HepG2 (cell line): ENCODE results near the gene EIF5A2. TPM values are rescaled to one million over a fixed set of nuclear protein-coding genes. Genes with fewer than 3 reads are reported as not detected.

ENCODE experiments used
- ELF4 ChIP-seq: sonication (generic); formaldehyde crosslinking; IDR thresholded peaks from 2 replicates; pipeline ENCODE4 v1.5.0; 2020; ENCODE audit warnings: missing genetic modification reagents, mild to moderate bottlenecking, moderate library complexity, borderline replicate concordance
- HNRNPK ChIP-seq: fragments of 200-400 bp; formaldehyde crosslinking; IDR thresholded peaks from 2 replicates; pipeline ENCODE4 v1.6.1; 2018; ENCODE audit warnings: low read length, low read depth, moderate library complexity, mild to moderate bottlenecking; ENCODE audit not compliant: poor library complexity, severe bottlenecking
- HOXA5 ChIP-seq: sonication (generic); formaldehyde crosslinking; IDR thresholded peaks from 2 replicates; pipeline ENCODE4 v1.4.0; 2020; ENCODE audit warnings: missing genetic modification reagents
- MED13 ChIP-seq: sonication (generic); formaldehyde crosslinking; IDR thresholded peaks from 2 replicates; pipeline ENCODE4 v1.5.0; 2020; ENCODE audit warnings: missing genetic modification reagents
- MEIS2 ChIP-seq: sonication (generic); formaldehyde crosslinking; IDR thresholded peaks from 2 replicates; pipeline ENCODE4 v1.9.0; 2021; ENCODE audit warnings: mild to moderate bottlenecking, missing genetic modification reagents
- MIER3 ChIP-seq: IDR thresholded peaks from 2 replicates; pipeline ENCODE4 v1.6.1; 2016; ENCODE audit warnings: missing compliant biosample characterization, borderline replicate concordance
- MIXL1 ChIP-seq: IDR thresholded peaks from 2 replicates; pipeline ENCODE4 v1.6.1; 2016
- NFKB2 ChIP-seq: sonication (generic); formaldehyde crosslinking; IDR thresholded peaks from 2 replicates; pipeline ENCODE4 v1.4.0; 2020; ENCODE audit warnings: missing genetic modification reagents, borderline replicate concordance
- RARG ChIP-seq: sonication (generic); formaldehyde crosslinking; IDR thresholded peaks from 2 replicates; pipeline ENCODE4 v1.4.0; 2020; ENCODE audit warnings: low read depth, mild to moderate bottlenecking, missing genetic modification reagents
- SETDB1 ChIP-seq: sonication (generic); formaldehyde crosslinking; IDR thresholded peaks from 2 replicates; pipeline ENCODE4 v1.5.1; 2020; ENCODE audit warnings: missing genetic modification reagents, mild to moderate bottlenecking, borderline replicate concordance
- SRSF4 ChIP-seq: fragments of 200-400 bp; formaldehyde crosslinking; IDR thresholded peaks from one replicate; pipeline ENCODE4 v1.6.1; 2018; ENCODE audit warnings: mild to moderate bottlenecking, low read depth, low read length, moderate library complexity; ENCODE audit not compliant: poor library complexity, severe bottlenecking
- ZBTB3 ChIP-seq: sonication (generic); formaldehyde crosslinking; IDR thresholded peaks from 2 replicates; pipeline ENCODE4 v1.4.0; 2020; ENCODE audit warnings: low read depth, mild to moderate bottlenecking, moderate library complexity, missing genetic modification reagents, borderline replicate concordance
- ZNF614 ChIP-seq: IDR thresholded peaks from 2 replicates; pipeline ENCODE4 v1.6.1; 2018; ENCODE audit warnings: missing biosample characterization, missing genetic modification reagents, inconsistent platforms, borderline replicate concordance
- ZNF616 ChIP-seq: sonication (generic); formaldehyde crosslinking; IDR thresholded peaks from 2 replicates; pipeline ENCODE4 v1.5.0; 2020; ENCODE audit warnings: low read depth, mild to moderate bottlenecking, missing genetic modification reagents
- ZNF75D ChIP-seq: sonication (generic); formaldehyde crosslinking; IDR thresholded peaks from 2 replicates; pipeline ENCODE4 v1.8.1; 2023; ENCODE audit warnings: missing genetic modification reagents, mild to moderate bottlenecking, borderline replicate concordance
- polyA plus RNA-seq, 8 experiments: library from polyadenylated mRNA; depleted of rRNA in 3 of 8; stranded (reverse) in 7 of 8; unstranded in 1 of 8; fragments of >200 nt; fragmentation: Illumina TruSeq in 4 of 8; extraction: Trizol in 4 of 8; gene quantifications; 2 replicates each; pipeline versions ENCODE4 v1.2.1 to v1.2.3, GENCODE V29; 2011 to 2016; ENCODE audit warnings: low read depth in 4 of 8, missing spikeins in 1 of 8, mixed read lengths in 1 of 8; ENCODE audit not compliant: insufficient read depth in 1 of 8
- total RNA-seq, 5 experiments: library from RNA; depleted of rRNA; stranded (reverse); fragments of >200 nt; fragmentation: Illumina TruSeq; extraction: Trizol; gene quantifications; 2 replicates each; pipeline ENCODE4 v1.2.3, GENCODE V29; 2016; ENCODE audit warnings: low read depth in 1 of 5
- TF ChIP-seq, protein P1 (sequence below): IDR thresholded peaks from 2 replicates; pipeline ENCODE4 v1.6.1; 2016
- TF ChIP-seq, protein P2 (sequence below): sonication (generic); formaldehyde crosslinking; IDR thresholded peaks from 2 replicates; pipeline ENCODE4 v1.5.0; 2020; ENCODE audit warnings: mild to moderate bottlenecking, missing genetic modification reagents
- TF ChIP-seq, protein P3 (sequence below): sonication (generic); formaldehyde crosslinking; IDR thresholded peaks from 2 replicates; pipeline ENCODE4 v1.8.1; 2022; ENCODE audit warnings: low read depth, mild to moderate bottlenecking, missing genetic modification reagents
- TF ChIP-seq, protein P4 (sequence below): sonication (generic); formaldehyde crosslinking; IDR thresholded peaks from 2 replicates; pipeline ENCODE4 v1.4.0; 2020; ENCODE audit warnings: missing genetic modification reagents

Gene EIF5A2
- total and polyA plus RNA-seq, 2 of the 13 experiments (the other 11 are each of a cell fraction or from before 2014, with no cell fraction given) = 3.5 to 9.4 TPM

DNA sequence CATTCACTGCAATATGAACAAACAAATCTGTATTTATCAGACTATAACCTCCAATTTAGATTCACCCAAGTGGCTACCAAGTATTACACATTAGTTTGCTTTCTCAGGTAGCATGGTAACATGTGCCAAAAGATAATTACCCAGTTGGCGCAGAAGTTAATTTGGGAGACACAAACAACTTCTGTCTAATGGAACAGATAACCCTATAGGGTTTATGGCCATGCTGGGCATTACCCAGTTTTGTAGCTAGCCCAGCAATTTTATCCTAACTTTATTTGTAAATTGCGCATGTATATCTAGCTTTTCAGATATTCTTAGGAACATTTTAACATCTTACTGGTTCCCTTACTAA lies 39.2 kb downstream of the EIF5A2 start (continued):
- TF ChIP-seq MIER3 (CRISPR knock-in tag) (no peak), ZBTB3 (CRISPR knock-in tag) (no peak), ZNF75D (CRISPR knock-in tag) (no peak), SETDB1 (CRISPR knock-in tag) (no peak), HOXA5 (CRISPR knock-in tag) (no peak; the same call in 1 of the 2 replicates), ZNF616 (no peak), RARG (CRISPR knock-in tag) (no peak), ZNF614 (CRISPR knock-in tag) (no peak), MEIS2 (CRISPR knock-in tag) (no peak), MED13 (CRISPR knock-in tag) (0 out of 2 replicates have a peak, but pooled peaks have one; percentile 16), NFKB2 (CRISPR knock-in tag) (no peak), SRSF4 (no peak), ELF4 (CRISPR knock-in tag) (no peak), MIXL1 (0 out of 2 replicates have a peak, but pooled peaks have one; percentile 12), HNRNPK (no peak)
- TF ChIP-seq, protein P1, sequence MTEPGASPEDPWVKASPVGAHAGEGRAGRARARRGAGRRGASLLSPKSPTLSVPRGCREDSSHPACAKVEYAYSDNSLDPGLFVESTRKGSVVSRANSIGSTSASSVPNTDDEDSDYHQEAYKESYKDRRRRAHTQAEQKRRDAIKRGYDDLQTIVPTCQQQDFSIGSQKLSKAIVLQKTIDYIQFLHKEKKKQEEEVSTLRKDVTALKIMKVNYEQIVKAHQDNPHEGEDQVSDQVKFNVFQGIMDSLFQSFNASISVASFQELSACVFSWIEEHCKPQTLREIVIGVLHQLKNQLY = no peak
- TF ChIP-seq, protein P2, sequence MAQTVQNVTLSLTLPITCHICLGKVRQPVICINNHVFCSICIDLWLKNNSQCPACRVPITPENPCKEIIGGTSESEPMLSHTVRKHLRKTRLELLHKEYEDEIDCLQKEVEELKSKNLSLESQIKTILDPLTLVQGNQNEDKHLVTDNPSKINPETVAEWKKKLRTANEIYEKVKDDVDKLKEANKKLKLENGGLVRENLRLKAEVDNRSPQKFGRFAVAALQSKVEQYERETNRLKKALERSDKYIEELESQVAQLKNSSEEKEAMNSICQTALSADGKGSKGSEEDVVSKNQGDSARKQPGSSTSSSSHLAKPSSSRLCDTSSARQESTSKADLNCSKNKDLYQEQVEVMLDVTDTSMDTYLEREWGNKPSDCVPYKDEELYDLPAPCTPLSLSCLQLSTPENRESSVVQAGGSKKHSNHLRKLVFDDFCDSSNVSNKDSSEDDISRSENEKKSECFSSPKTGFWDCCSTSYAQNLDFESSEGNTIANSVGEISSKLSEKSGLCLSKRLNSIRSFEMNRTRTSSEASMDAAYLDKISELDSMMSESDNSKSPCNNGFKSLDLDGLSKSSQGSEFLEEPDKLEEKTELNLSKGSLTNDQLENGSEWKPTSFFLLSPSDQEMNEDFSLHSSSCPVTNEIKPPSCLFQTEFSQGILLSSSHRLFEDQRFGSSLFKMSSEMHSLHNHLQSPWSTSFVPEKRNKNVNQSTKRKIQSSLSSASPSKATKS (CRISPR knock-in tag) = no peak
- TF ChIP-seq, protein P3, sequence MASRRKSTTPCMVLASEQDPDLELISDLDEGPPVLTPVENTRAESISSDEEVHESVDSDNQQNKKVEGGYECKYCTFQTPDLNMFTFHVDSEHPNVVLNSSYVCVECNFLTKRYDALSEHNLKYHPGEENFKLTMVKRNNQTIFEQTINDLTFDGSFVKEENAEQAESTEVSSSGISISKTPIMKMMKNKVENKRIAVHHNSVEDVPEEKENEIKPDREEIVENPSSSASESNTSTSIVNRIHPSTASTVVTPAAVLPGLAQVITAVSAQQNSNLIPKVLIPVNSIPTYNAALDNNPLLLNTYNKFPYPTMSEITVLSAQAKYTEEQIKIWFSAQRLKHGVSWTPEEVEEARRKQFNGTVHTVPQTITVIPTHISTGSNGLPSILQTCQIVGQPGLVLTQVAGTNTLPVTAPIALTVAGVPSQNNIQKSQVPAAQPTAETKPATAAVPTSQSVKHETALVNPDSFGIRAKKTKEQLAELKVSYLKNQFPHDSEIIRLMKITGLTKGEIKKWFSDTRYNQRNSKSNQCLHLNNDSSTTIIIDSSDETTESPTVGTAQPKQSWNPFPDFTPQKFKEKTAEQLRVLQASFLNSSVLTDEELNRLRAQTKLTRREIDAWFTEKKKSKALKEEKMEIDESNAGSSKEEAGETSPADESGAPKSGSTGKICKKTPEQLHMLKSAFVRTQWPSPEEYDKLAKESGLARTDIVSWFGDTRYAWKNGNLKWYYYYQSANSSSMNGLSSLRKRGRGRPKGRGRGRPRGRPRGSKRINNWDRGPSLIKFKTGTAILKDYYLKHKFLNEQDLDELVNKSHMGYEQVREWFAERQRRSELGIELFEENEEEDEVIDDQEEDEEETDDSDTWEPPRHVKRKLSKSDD (CRISPR knock-in tag) = no peak
- TF ChIP-seq, protein P4, sequence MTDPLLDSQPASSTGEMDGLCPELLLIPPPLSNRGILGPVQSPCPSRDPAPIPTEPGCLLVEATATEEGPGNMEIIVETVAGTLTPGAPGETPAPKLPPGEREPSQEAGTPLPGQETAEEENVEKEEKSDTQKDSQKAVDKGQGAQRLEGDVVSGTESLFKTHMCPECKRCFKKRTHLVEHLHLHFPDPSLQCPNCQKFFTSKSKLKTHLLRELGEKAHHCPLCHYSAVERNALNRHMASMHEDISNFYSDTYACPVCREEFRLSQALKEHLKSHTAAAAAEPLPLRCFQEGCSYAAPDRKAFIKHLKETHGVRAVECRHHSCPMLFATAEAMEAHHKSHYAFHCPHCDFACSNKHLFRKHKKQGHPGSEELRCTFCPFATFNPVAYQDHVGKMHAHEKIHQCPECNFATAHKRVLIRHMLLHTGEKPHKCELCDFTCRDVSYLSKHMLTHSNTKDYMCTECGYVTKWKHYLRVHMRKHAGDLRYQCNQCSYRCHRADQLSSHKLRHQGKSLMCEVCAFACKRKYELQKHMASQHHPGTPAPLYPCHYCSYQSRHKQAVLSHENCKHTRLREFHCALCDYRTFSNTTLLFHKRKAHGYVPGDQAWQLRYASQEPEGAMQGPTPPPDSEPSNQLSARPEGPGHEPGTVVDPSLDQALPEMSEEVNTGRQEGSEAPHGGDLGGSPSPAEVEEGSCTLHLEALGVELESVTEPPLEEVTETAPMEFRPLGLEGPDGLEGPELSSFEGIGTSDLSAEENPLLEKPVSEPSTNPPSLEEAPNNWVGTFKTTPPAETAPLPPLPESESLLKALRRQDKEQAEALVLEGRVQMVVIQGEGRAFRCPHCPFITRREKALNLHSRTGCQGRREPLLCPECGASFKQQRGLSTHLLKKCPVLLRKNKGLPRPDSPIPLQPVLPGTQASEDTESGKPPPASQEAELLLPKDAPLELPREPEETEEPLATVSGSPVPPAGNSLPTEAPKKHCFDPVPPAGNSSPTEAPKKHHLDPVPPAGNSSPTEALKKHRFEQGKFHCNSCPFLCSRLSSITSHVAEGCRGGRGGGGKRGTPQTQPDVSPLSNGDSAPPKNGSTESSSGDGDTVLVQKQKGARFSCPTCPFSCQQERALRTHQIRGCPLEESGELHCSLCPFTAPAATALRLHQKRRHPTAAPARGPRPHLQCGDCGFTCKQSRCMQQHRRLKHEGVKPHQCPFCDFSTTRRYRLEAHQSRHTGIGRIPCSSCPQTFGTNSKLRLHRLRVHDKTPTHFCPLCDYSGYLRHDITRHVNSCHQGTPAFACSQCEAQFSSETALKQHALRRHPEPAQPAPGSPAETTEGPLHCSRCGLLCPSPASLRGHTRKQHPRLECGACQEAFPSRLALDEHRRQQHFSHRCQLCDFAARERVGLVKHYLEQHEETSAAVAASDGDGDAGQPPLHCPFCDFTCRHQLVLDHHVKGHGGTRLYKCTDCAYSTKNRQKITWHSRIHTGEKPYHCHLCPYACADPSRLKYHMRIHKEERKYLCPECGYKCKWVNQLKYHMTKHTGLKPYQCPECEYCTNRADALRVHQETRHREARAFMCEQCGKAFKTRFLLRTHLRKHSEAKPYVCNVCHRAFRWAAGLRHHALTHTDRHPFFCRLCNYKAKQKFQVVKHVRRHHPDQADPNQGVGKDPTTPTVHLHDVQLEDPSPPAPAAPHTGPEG (CRISPR knock-in tag) = no peak
